ENCODE data around the gene CLK2.

CLK2 gene

GRCh38 chr1:155273343-155274245 lies at the start of gene CLK2:
TSS of gene CLK2 (minus strand) at chr1:155273504. CDS start at chr1:155270977, 2,527 bp downstream.
- Mint-ChIP-seq H3K27me3 (ENCODE audit: low read depth) (no peaks in the 10 kb centered on the region), H3K36me3 (ENCODE audit: low read depth) (peaks cover 31% of the 10 kb centered on the region), H3K27ac (peak within 1 kb of the TSS; percentile 85 to 98 (median 97)), H3K4me3 (peak within 1 kb of the TSS; percentile 92 to 95 (median 95)), H3K9me3 (no peaks in the 10 kb centered on the region), H3K4me1 (peaks cover 33% of the 10 kb centered on the region)
- TF ChIP-seq CTCF (IDR thresholded peaks at IDR 0.05; ENCODE audit: unreplicated experiment in 3 of 3), result no peak

GRCh38 chr1:155322571-155322952 lies 49.3 kb upstream of the CLK2 start:
- Mint-ChIP-seq H3K27me3 (ENCODE audit: low read depth) (no peaks in the 10 kb centered on the region), H3K36me3 (ENCODE audit: low read depth) (peaks cover 12% of the 10 kb centered on the region), H3K4me1 (peaks cover 35% of the 10 kb centered on the region), H3K4me3 (peak overlapping the region; percentile 92 to 94 (median 92)), H3K9me3 (no peaks in the 10 kb centered on the region), H3K27ac (peak overlapping the region; percentile 71 to 93 (median 91))
- no peak for TF ChIP-seq CTCF (IDR thresholded peaks at IDR 0.05; ENCODE audit: unreplicated experiment in 3 of 3)

GRCh38 chr1:155321639-155322503 lies 48.6 kb upstream of the CLK2 start:
- Mint-ChIP-seq H3K9me3 (no peaks in the 10 kb centered on the region), H3K27ac (peak overlapping the region; percentile 82 to 93 (median 91)), H3K4me1 (peaks cover 35% of the 10 kb centered on the region), H3K36me3 (ENCODE audit: low read depth) (peaks cover 12% of the 10 kb centered on the region), H3K27me3 (ENCODE audit: low read depth) (no peaks in the 10 kb centered on the region), H3K4me3 (peak overlapping the region; percentile 92 to 94 (median 92))
- no peak for TF ChIP-seq CTCF (IDR thresholded peaks at IDR 0.05; ENCODE audit: unreplicated experiment in 3 of 3)

- H3K9me3 Mint-ChIP-seq, result no peaks in the 10 kb centered on the region
- H3K27me3 Mint-ChIP-seq (ENCODE audit: low read depth), result no peaks in the 10 kb centered on the region
- peak within 1 kb of the TSS; percentile 74 to 91 (median 82) for H3K27ac Mint-ChIP-seq
- H3K4me1 Mint-ChIP-seq, result peaks cover 31% of the 10 kb centered on the region
- peak within 1 kb of the TSS; percentile 92 to 94 (median 92) for H3K4me3 Mint-ChIP-seq
- peaks cover 12% of the 10 kb centered on the region for H3K36me3 Mint-ChIP-seq (ENCODE audit: low read depth)
- no peak for TF ChIP-seq CTCF (IDR thresholded peaks at IDR 0.05; ENCODE audit: unreplicated experiment in 3 of 3)
Observed at GRCh38 chr1:155320661-155321617, 47.6 kb upstream of the CLK2 start, which contains the start of gene RUSC1. TSS of gene RUSC1 (plus strand) at chr1:155320894. CDS start at chr1:155321774, 880 bp downstream.

- peaks cover 26% of the 10 kb centered on the region for H3K4me1 Mint-ChIP-seq
- peak overlapping the region; percentile 74 to 82 (median 78) for H3K27ac Mint-ChIP-seq
- no peaks in the 10 kb centered on the region for H3K27me3 Mint-ChIP-seq (ENCODE audit: low read depth)
- no peak for TF ChIP-seq CTCF (IDR thresholded peaks at IDR 0.05; ENCODE audit: unreplicated experiment in 3 of 3)
- H3K4me3 Mint-ChIP-seq, result peak overlapping the region; percentile 92 to 94 (median 92)
- no peaks in the 10 kb centered on the region for H3K9me3 Mint-ChIP-seq
- peaks cover 12% of the 10 kb centered on the region for H3K36me3 Mint-ChIP-seq (ENCODE audit: low read depth)
Observed at GRCh38 chr1:155320252-155320651, 46.9 kb upstream of the CLK2 start.

Data from nephron (organoid).